Karpas-422 (cell line): ENCODE measurements around the gene HELQ. TPM values are rescaled to one million over a fixed set of nuclear protein-coding genes. Genes with fewer than 3 reads are reported as not detected.

Experiments
- DNase-seq: peaks from one replicate; pipeline ENCODE4 v3.0.0-alpha.2; 2015
- H2AFZ ChIP-seq: fragments of 200-600 bp; sonication (generic); 2 replicates; pipeline ENCODE4 v1.6.1; 2014; ENCODE audit warnings: antibody characterized with exemption, low read length, mixed read lengths
- H3K27ac ChIP-seq: fragments of 200-600 bp; sonication (generic); 2 replicates; pipeline ENCODE4 v1.5.1; 2014; ENCODE audit warnings: mild to moderate bottlenecking, low read length, moderate library complexity
- H3K27me3 ChIP-seq: fragments of 200-600 bp; sonication (generic); 2 replicates; pipeline ENCODE4 v1.6.1; 2014; ENCODE audit warnings: low read length, mixed read lengths
- H3K36me3 ChIP-seq: fragments of 200-600 bp; sonication (generic); 2 replicates; pipeline ENCODE4 v1.6.1; 2014; ENCODE audit warnings: low read length, mixed read lengths; ENCODE audit not compliant: insufficient read depth
- H3K4me1 ChIP-seq: fragments of 200-600 bp; sonication (generic); 2 replicates; pipeline ENCODE4 v1.6.1; 2014; ENCODE audit warnings: mild to moderate bottlenecking, low read length, mixed read lengths
- H3K4me2 ChIP-seq: fragments of 200-600 bp; sonication (generic); 2 replicates; pipeline ENCODE4 v1.6.1; 2014; ENCODE audit warnings: low read length, low read depth, mild to moderate bottlenecking; ENCODE audit not compliant: poor library complexity, severe bottlenecking
- H3K4me3 ChIP-seq: fragments of 200-600 bp; sonication (generic); 2 replicates; pipeline ENCODE4 v1.5.1; 2014; ENCODE audit warnings: mild to moderate bottlenecking, antibody characterized with exemption, low read length, mixed read lengths
- H3K79me2 ChIP-seq: fragments of 200-600 bp; sonication (generic); 2 replicates; pipeline ENCODE4 v1.6.1; 2014; ENCODE audit warnings: mild to moderate bottlenecking, low read length, mixed read lengths
- H3K9ac ChIP-seq: fragments of 200-600 bp; sonication (generic); 2 replicates; pipeline ENCODE4 v1.6.0; 2014; ENCODE audit warnings: low read length
- H3K9me2 ChIP-seq: fragments of 200-600 bp; sonication (generic), shearing (Covaris generic); replicated peaks from 2 replicates; pipeline ENCODE4 v1.6.0; 2014; ENCODE audit warnings: mild to moderate bottlenecking, low read length, moderate library complexity; ENCODE audit not compliant: insufficient read depth
- H3K9me3 ChIP-seq: fragments of 300-700, 200-600 bp; sonication (generic); 2 replicates; pipeline ENCODE4 v1.6.1; 2014; ENCODE audit warnings: low read length, mixed read lengths
- H4K20me1 ChIP-seq: fragments of 200-600 bp; sonication (generic); 2 replicates; pipeline ENCODE4 v1.6.1; 2014; ENCODE audit warnings: mild to moderate bottlenecking, antibody characterized with exemption, low read length, low read depth; ENCODE audit not compliant: insufficient read depth
- total RNA-seq: library from RNA; depleted of rRNA; stranded (reverse); fragments of >200 nt; shearing (Covaris generic); gene quantifications from 2 replicates; pipeline ENCODE4 v1.2.3, GENCODE V29; 2014; ENCODE audit warnings: low replicate concordance

Gene HELQ
- total RNA-seq, 1 experiment from 2014 or later, result 6.0 TPM

- no peaks in the 10 kb centered on the region for H3K79me2 ChIP-seq
Observed at GRCh38 chr4:83371936-83372335, 83.7 kb downstream of the HELQ start.

DNA sequence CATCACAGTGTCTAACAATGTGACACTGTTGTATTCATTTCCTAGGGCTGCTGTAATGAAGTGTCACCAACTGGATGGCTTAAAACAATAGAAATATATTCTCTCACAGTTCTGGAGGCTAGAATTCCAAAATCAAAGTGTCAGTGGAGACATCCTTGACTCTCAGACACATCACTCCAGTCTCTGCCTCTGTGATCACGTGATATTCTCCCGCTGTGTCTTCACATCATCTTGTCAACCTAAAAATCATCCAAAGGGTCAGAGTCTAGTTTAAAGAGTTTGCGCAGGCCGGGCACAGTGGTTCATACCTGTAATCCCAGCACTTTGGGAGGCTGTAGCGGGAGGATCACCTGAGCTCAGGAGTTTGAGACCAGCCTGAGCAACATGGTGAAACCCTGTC, 84.4 kb downstream of the HELQ start:
- no peak overlapping the region for H3K4me2 ChIP-seq
- no peak overlapping the region for H3K4me3 ChIP-seq
- H3K27ac ChIP-seq, result no peak overlapping the region
- H3K9me3 ChIP-seq, result no peaks in the 10 kb centered on the region
- DNase-seq, result no peak
- H3K27me3 ChIP-seq, result no peaks in the 10 kb centered on the region
- H4K20me1 ChIP-seq, result no peaks in the 10 kb centered on the region
- H3K4me1 ChIP-seq, result no peaks in the 10 kb centered on the region
- H3K9me2 ChIP-seq, result no peaks in the 10 kb centered on the region
- H3K36me3 ChIP-seq, result no peaks in the 10 kb centered on the region
- no peak overlapping the region for H3K9ac ChIP-seq
- H3K79me2 ChIP-seq, result no peaks in the 10 kb centered on the region
- H2AFZ ChIP-seq, result no peak overlapping the region

More at GRCh38 chr4:83371936-83372335, 83.7 kb downstream of the HELQ start:
- Histone ChIP-seq H3K4me1 (no peaks in the 10 kb centered on the region), H3K36me3 (no peaks in the 10 kb centered on the region), H3K27ac (no peak overlapping the region), H3K9me3 (no peaks in the 10 kb centered on the region), H2AFZ (no peak overlapping the region), H3K27me3 (no peaks in the 10 kb centered on the region), H3K9me2 (no peaks in the 10 kb centered on the region), H3K4me2 (no peak overlapping the region), H3K9ac (no peak overlapping the region), H3K4me3 (no peak overlapping the region), H4K20me1 (no peaks in the 10 kb centered on the region)
- no peak for DNase-seq

- no peaks in the 10 kb centered on the region for H3K4me1 ChIP-seq
- no peaks in the 10 kb centered on the region for H4K20me1 ChIP-seq
- H3K4me2 ChIP-seq, result no peak overlapping the region
- no peaks in the 10 kb centered on the region for H3K36me3 ChIP-seq
- H3K9me3 ChIP-seq, result no peaks in the 10 kb centered on the region
- H2AFZ ChIP-seq, result no peak overlapping the region
- H3K9ac ChIP-seq, result no peak overlapping the region
- H3K27me3 ChIP-seq, result no peaks in the 10 kb centered on the region
- H3K9me2 ChIP-seq, result no peaks in the 10 kb centered on the region
- no peaks in the 10 kb centered on the region for H3K79me2 ChIP-seq
- DNase-seq, result no peak
- H3K27ac ChIP-seq, result no peak overlapping the region
- H3K4me3 ChIP-seq, result no peak overlapping the region
Observed at GRCh38 chr4:83370640-83370906, 85.0 kb downstream of the HELQ start.

DNA sequence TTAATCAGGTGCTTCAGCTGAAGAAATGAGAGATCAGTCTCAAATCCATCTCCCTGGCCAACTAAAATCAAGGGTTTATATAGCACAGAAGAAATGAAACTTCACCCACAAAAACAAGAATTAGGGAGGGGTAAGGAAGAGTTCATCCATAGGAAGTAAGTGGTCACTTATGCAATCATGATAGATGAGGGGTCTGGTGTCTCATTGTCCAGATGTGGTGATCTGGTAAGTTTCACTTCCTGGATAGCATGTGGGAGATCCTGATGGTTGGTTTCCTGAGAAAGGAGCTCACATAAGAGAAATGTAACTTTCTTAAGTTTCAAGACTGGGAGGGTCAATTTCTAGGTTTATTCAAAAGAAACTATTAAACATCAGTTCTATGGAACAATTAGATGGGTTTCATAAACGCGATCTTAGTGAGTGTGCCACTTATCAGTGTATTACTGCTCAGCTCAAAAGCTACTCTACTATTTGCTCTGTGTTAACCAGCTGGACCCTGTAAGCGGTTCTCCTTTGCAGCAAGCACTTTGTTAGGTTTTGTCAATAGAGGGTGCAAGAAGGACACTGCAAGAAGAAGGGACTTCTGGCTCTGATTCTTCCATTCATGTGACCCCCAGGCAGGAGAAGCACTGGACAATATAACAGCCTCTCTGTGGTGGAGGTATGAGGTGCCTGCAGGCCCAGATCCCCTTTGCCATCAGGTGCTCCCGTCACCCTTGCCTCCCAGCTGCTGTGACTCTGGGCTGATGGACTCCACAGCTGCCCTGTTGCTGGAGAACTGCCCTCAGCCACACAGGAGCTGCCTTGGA, 85.6 kb downstream of the HELQ start:
- Histone ChIP-seq H3K9me3 (no peaks in the 10 kb centered on the region), H3K79me2 (no peaks in the 10 kb centered on the region), H3K4me1 (no peaks in the 10 kb centered on the region), H3K4me3 (no peak overlapping the region), H3K27me3 (no peaks in the 10 kb centered on the region), H3K27ac (no peak overlapping the region), H3K36me3 (no peaks in the 10 kb centered on the region), H2AFZ (no peak overlapping the region), H3K4me2 (no peak overlapping the region), H3K9me2 (no peaks in the 10 kb centered on the region), H3K9ac (no peak overlapping the region), H4K20me1 (no peaks in the 10 kb centered on the region)
- DNase-seq, result no peak

- DNase-seq, result no peak
Observed at GRCh38 chr4:83364312-83364711, 91.3 kb downstream of the HELQ start.

GRCh38 chr4:83362492-83363329, 92.9 kb downstream of the HELQ start:
- no peaks in the 10 kb centered on the region for H3K9me3 ChIP-seq
- no peak overlapping the region for H3K4me2 ChIP-seq
- no peaks in the 10 kb centered on the region for H3K4me1 ChIP-seq
- H4K20me1 ChIP-seq, result no peaks in the 10 kb centered on the region
- no peak overlapping the region for H3K4me3 ChIP-seq
- H2AFZ ChIP-seq, result no peak overlapping the region
- no peaks in the 10 kb centered on the region for H3K36me3 ChIP-seq
- H3K9ac ChIP-seq, result no peak overlapping the region
- peak; percentile 47 for DNase-seq
- H3K9me2 ChIP-seq, result no peaks in the 10 kb centered on the region
- no peak overlapping the region for H3K27ac ChIP-seq
- no peaks in the 10 kb centered on the region for H3K27me3 ChIP-seq
- no peaks in the 10 kb centered on the region for H3K79me2 ChIP-seq

More at GRCh38 chr4:83364312-83364711, 91.3 kb downstream of the HELQ start:
- Histone ChIP-seq H3K36me3 (no peaks in the 10 kb centered on the region), H3K4me2 (no peak overlapping the region), H4K20me1 (no peaks in the 10 kb centered on the region), H3K9ac (no peak overlapping the region), H3K4me3 (no peak overlapping the region), H3K27me3 (no peaks in the 10 kb centered on the region), H3K27ac (no peak overlapping the region), H3K9me3 (no peaks in the 10 kb centered on the region), H3K79me2 (no peaks in the 10 kb centered on the region), H2AFZ (no peak overlapping the region), H3K9me2 (no peaks in the 10 kb centered on the region), H3K4me1 (no peaks in the 10 kb centered on the region)

DNA sequence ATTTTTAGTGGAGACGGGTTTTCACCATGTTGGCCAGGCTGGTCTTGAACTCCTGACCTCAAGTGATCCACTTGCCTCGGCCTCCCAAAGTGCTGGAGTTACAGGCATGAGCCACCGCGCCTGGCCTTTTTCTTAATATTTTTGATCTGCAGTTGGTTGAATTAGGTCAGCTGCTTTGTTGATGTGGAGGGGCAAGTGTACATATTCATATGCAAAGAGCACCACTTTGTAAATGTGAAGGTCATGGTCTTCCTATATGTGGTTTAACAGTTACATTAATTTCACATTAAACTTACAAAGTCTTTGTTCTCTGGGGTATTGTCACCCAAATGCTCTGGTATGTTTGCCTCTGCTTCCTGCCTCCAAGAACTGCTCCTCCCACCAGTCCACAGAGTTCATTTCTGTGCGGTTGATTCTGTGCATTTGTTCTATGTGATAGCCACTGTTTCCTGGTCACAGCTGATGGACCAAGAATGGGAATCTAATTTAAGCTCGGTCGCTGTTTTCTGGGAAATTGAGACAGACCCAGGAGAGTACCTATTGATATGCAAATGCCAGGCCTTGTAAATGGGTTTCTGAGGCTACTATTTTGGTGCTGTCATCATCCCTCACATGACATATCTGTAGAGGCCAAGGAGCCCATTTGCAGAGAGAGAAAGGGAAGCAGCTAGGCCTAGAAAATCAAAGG, 94.1 kb downstream of the HELQ start:
- Histone ChIP-seq H3K4me1 (no peaks in the 10 kb centered on the region), H3K9me3 (no peaks in the 10 kb centered on the region), H3K79me2 (no peaks in the 10 kb centered on the region), H3K27me3 (no peaks in the 10 kb centered on the region), H3K36me3 (no peaks in the 10 kb centered on the region), H3K27ac (no peak overlapping the region), H2AFZ (no peak overlapping the region), H3K4me2 (no peak overlapping the region), H3K9me2 (no peaks in the 10 kb centered on the region), H3K9ac (no peak overlapping the region), H4K20me1 (no peaks in the 10 kb centered on the region), H3K4me3 (no peak overlapping the region)
- no peak for DNase-seq

DNA sequence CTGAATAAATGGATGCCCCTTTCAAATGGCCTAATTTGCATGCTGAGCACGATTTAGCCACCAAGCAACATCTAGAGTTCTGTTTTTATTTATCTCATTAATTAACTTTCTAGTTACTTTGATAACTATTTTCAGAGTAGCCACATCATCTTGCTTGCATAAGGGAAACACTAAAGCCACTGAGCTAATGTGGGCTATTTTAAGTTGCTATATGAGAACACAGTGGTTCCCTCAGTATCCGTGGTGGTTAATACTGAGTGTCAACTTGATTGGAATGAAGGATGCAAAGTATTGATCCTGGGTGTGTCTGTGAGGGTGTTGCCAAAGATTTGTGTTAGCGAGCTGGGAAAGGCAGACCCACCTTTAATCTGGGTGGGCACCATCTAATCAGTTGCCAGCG, 95.6 kb downstream of the HELQ start:
- no peaks in the 10 kb centered on the region for H3K9me3 ChIP-seq
- no peaks in the 10 kb centered on the region for H3K27me3 ChIP-seq

More for the DNA sequence above, 95.6 kb downstream of the HELQ start:
- H3K27ac ChIP-seq, result no peak overlapping the region
- H3K4me1 ChIP-seq, result no peaks in the 10 kb centered on the region
- H4K20me1 ChIP-seq, result no peaks in the 10 kb centered on the region
- no peak overlapping the region for H3K4me2 ChIP-seq
- H3K36me3 ChIP-seq, result no peaks in the 10 kb centered on the region
- H3K9me2 ChIP-seq, result no peaks in the 10 kb centered on the region
- no peaks in the 10 kb centered on the region for H3K79me2 ChIP-seq
- H3K9ac ChIP-seq, result no peak overlapping the region
- no peak for DNase-seq
- H2AFZ ChIP-seq, result no peak overlapping the region
- H3K4me3 ChIP-seq, result no peak overlapping the region
